AG10803 (cell line): ENCODE measurements around the gene SUPT3H.
"Not testable (repeated sequence)": the region's sequence is repeated elsewhere in the genome, so short reads cannot be mapped to it uniquely, and the experiment has no call there.

Experiments used
- DNase-seq: peaks from one replicate; pipeline ENCODE4 v3.0.0; 2010; ENCODE audit warnings: low read depth
- H3K4me3 ChIP-seq: 2 replicates; pipeline ENCODE4 v1.5.1; 2011; ENCODE audit warnings: mild to moderate bottlenecking, low read length, control low read depth
- CTCF ChIP-seq: conservative IDR thresholded peaks from 2 replicates; pipeline ENCODE4 v1.5.1; 2011; ENCODE audit warnings: mild to moderate bottlenecking, low read length, control low read depth, inconsistent platforms

Gene SUPT3H

DNA sequence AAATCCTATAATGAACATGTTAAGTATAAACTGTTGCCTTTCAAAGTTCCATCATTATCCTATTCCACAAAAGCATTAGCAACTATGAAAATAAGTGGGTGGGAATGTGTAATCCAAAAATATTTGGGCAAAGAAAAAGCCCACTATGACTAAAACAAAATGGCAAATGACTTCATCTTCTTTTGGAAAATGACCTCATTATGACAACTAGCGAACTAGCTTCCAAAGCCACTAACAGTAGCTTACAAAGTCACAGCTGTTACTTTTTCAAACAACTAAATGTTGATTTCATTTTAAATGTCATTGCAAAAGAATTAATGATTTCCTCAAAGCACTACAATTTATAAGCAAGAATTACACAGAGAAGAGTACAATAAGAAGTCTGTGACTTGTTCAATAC is 99.4 kb downstream of the SUPT3H start:
- H3K4me3 ChIP-seq: no peak overlapping the region
- DNase-seq: no peak
- TF ChIP-seq CTCF: no peak

DNA sequence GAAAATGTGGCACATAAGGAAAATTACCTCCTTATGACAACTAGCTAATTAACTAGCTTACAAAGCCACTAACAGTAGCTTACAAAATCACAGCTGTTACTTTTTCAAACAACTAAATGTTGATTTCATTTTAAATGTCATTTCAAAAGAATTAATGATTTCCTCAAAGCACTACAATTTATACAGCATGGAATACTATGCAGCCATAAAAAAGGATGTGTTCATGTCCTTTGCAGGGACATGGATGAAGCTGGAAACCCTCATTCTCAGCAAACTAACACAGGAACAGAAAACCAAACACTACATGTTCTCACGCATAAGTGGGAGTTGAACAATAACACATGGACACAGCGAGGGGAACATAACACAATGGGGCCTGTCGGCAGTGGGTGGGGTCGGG is 100.0 kb downstream of the SUPT3H start:
- not testable (repeated sequence) for H3K4me3 ChIP-seq, DNase-seq

DNA sequence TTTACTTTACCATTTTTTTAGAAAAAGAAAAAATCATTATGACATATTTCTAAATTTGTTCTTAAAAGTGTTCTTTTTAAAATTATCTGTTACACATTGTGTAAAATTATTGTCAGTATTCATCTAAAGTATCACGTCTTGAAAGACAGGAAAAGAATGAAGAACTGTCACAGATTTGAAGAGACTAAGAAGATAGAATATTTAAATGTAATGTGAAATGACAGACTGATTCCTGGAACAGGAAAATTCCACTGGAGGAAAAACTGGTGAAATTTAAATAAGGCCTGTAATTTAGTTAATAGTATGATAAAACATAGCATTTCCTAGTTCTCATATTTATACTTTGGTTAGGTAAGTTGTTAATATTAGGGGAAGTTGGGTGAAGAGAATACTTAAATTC is 102.4 kb downstream of the SUPT3H start:
- TF ChIP-seq CTCF: no peak
- no peak for DNase-seq
- no peak overlapping the region for H3K4me3 ChIP-seq

- no peak for TF ChIP-seq CTCF
- no peak overlapping the region for H3K4me3 ChIP-seq
Measured at GRCh38 chr6:45272626-45273025, 105.1 kb downstream of the SUPT3H start.

DNA sequence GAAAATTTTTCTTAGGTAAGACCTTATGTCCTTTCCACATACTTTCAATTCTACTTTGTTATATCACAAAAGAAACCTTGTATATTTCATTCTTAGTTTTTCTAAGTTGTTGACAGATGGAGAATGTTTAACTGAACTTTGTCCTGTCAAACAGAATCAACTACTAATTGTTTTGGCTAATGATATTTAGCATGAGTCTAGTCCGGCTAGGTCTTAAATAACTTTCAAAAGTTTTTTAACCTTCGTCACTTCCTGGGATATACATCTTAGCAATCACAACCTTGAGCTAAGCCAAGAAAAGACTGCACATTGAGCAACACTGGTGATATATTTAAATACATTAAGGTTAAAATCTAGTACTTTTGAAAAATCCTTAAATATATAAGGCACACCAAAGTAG is 112.5 kb downstream of the SUPT3H start:
- H3K4me3 ChIP-seq: no peak overlapping the region
- no peak for DNase-seq
- no peak for TF ChIP-seq CTCF

More at GRCh38 chr6:45272626-45273025, 105.1 kb downstream of the SUPT3H start:
- peak; percentile 40 for DNase-seq

DNA sequence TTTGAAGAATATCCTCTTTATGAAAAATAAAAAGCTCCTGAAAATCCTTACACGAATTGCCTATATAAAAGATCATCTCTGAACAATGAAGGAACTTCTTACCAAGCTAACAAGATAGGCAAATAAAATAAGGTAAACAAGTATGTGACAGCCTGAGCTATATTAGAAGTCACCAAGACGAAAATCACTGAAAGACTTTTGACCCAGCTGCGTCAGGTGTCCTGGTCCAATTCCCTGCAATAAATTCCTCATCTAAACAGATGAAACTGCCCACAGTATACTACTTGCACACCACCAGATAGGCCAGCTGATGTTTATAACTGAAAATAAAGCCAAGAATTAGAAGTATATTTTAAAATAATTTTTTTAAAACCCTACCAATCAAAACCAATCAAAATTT is 117.0 kb downstream of the SUPT3H start:
- no peak for DNase-seq
- H3K4me3 ChIP-seq: no peak overlapping the region
- no peak for TF ChIP-seq CTCF

- no peak overlapping the region for H3K4me3 ChIP-seq
- DNase-seq: peak; percentile 26
- TF ChIP-seq CTCF: no peak
Measured at GRCh38 chr6:45256697-45257695, 120.7 kb downstream of the SUPT3H start.
